Activated T-cell treated with anti-CD3 and anti-CD28 coated beads for 4 hours (primary cell): ENCODE measurements around the gene CRIP1.
A peak's percentile ranks its signal among the peaks of the same experiment; 100 is the strongest.

ENCODE experiments used
- DNase-seq: peaks from one replicate; pipeline ENCODE4 v3.0.0-alpha.2; 2020

CRIP1 gene

GRCh38 chr14:105482486-105483110, 4.1 kb upstream of the CRIP1 start:
- DNase-seq: no peak

- DNase-seq: no peak
These were observed 3.2 kb upstream of the CRIP1 start for GRCh38 chr14:105483300-105484068.

GRCh38 chr14:105484069-105484996, 2.4 kb upstream of the CRIP1 start:
- peak; percentile 57 for DNase-seq

- no peak for DNase-seq
These were observed 1.7 kb upstream of the CRIP1 start for GRCh38 chr14:105484997-105485393.

- DNase-seq: no peak
These were observed 935 bp upstream of the CRIP1 start for GRCh38 chr14:105485739-105486162.

DNA sequence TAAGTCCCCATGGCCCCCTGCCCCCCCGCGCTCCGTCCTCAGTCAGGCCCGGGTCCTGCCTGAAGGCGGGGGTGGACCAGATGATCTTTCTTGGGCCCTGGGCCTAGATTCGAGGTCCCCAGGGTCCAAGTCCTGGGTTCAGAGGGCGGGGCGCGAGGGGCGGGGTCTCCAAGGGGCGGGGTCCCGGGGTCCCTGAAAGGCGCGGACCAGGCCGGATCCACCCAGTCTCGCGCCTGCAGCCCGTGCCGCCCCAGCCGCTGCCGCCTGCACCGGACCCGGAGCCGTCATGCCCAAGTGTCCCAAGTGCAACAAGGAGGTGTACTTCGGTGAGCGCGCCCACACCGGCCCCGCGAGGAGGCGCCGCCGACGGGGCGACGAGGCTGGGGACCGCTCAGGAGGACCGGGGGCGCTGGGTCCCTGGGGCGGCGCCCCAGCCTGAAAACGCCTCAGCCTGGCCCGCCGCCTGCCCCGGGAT, 325 bp downstream of the CRIP1 start:
- DNase-seq: no peak

DNA sequence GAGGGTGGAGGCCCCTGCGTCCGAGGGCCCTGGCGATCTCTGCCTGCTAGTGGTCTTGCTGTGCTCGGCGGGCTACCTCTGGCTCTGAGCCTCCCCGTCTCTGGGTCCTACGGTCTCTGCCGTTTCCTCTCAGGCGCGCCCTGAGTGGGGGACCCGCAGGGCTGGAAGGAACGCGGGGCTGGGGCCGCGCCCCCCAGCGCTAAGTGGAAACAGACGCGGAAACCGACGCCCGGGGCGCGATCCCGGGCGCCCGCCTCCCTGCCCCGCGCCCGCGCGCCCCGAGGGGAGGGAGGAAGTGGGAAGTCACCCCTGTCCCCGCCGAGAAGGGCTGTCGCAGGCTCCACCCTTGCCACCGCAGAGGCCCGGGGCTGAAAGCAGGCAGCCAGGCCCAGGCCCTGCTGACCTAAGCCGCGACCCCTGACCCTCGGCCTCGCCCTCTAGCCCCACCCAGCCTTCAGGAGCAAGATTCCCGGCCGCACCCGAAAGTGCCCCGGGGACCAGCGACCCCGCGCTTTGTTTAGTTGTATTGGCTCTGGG, 831 bp downstream of the CRIP1 start:
- peak; percentile 47 for DNase-seq

DNA sequence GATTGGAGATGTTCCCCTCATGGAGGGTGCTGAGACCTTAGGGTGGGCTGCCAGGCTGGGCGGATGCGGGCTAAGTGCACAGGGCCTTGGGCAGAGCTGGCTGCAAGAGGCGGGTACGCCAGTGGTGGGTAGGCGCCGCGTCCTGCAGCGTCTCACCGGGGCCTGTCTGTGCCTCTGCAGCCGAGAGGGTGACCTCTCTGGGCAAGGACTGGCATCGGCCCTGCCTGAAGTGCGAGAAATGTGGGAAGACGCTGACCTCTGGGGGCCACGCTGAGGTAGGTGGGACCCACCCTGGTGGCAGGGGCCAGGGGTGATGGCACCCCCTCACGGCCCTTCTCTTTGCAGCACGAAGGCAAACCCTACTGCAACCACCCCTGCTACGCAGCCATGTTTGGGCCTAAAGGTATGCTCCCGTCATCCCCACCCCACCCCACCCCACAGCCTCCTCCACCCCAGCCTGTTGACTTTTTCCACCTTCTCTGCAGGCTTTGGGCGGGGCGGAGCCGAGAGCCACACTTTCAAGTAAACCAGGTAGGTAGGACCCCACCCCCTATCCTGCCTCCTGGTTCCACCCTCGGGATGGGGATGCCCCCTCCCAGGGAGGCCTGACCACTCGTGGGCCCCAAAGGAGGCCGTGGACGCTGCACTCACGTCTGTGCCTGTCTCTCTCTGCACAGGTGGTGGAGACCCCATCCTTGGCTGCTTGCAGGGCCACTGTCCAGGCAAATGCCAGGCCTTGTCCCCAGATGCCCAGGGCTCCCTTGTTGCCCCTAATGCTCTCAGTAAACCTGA, 1.5 kb downstream of the CRIP1 start:
- no peak for DNase-seq

DNA sequence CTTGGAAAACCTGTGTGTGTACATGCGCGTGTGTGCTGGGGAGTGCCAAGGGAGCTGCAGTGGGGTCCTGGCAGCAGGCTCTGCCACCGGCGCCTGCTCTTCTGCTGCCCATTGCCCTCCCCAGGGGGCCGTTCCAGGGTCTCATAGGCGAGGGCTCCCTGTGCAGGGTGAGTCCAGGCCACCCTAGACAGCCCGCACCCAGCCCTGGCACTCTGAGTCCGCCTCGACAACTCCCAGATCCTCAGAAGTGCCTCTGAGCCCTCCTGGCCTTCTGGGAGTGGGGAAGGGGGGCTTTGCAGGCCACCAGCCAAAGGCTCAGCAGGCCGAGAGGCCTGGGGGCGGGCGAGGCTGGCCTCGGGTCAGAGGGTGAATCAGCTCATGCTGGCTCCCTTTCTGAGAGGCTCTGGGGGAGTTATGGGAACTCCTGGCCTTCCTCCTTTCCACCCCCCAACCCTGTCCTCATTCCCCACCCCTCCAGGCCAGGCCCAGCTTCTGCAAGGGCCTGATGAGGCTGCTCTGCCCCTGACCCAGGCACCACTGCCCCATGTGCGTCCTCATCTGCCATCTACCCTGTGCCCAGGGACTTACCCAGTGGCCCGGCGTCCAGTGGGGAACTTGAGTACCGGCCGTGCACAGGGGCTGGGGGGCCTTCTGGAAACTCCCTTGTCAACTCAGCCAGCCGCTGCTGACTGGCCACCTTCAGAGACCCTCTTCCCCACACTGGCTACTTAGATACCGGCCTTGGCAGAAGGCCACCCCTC, 2.3 kb downstream of the CRIP1 start:
- no peak for DNase-seq

- peak; percentile 76 for DNase-seq
These were observed 3.0 kb downstream of the CRIP1 start for GRCh38 chr14:105489542-105490266.

- DNase-seq: no peak
These were observed 3.5 kb downstream of the CRIP1 start for GRCh38 chr14:105490267-105490571.

- peak; percentile 95 for DNase-seq
These were observed 4.1 kb downstream of the CRIP1 start, which contains the start of gene TEDC1 for GRCh38 chr14:105490572-105491365. TSS of gene TEDC1 (plus strand) at chr14:105491246. CDS start at chr14:105491376, 130 bp downstream.

DNA sequence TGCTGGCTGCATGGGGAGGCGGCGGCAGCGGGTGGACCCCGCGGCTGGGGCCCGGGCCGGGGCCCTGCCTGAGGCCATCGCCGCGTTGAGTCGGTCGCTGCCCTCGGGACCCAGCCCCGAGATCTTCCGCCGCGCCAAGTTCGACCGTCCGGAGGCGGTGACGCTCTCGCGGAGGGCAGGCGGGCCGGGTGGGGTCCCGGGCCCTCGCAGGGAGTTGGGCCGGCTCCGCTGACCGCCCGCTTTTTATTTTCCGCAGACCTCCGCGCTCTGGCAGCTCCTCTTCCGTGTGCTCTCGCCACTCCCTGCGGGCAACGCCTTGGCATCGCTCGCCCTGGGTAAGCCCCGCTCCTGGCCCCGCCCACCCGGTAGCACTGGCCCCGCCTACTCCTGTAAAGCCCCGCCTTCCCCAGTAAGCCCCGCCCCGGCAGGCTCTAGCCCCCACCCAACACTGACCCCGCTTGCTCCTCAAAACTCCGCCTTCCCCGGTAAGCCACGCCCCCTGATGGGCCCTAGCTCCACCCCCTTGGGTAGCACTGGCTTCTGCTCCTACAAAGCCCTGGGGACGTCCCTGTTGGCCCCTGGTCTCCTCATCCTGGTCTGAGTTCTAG, 4.8 kb downstream of the CRIP1 start:
- peak; percentile 81 for DNase-seq

- DNase-seq: no peak
These were observed 5.6 kb downstream of the CRIP1 start for GRCh38 chr14:105492031-105492970.

DNA sequence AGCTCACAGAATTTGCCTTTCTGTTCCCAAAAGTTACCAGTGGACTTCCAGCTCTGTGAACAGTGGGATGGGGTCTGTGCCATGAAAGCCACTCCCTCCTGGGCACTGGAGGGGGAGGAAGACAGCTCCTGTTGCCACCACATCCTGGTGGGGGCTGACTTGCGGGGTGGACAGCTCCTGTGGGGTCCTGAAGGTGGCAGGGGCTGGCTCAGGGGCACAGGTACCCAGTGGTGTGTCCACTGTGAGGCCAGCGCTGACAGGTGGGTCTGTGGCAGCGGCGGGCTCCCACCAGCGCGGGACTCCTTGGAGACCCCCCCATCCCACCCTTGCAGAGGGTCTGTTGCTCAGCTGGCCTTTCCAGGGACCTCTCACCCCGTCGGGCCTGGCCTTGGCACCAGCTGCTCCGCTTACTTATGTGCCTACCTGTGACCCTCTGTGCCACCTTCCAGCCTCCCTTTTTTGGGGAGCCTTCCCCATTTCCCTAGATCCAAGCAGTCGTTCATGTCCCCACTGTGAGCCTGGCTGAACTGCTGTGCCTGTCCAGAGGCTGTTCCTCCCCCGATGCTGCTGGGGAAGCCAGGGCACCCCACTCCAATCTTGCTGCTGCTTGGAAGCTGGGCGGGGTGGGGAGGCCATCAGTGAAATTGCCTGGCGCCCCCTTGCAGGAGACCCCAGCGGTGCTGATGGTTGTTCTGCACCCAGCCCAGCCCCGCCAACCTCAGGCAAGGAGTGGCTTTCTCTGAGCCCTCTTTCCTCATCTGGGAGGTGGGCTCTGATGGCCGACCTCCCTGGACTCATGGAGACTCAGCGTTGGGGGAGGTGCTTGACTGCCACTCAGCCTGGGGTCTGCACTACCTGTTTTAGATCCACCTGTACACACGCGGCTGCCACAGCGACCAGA, 6.5 kb downstream of the CRIP1 start:
- DNase-seq: no peak

GRCh38 chr14:105493921-105494605, 7.4 kb downstream of the CRIP1 start:
- no peak for DNase-seq

DNA sequence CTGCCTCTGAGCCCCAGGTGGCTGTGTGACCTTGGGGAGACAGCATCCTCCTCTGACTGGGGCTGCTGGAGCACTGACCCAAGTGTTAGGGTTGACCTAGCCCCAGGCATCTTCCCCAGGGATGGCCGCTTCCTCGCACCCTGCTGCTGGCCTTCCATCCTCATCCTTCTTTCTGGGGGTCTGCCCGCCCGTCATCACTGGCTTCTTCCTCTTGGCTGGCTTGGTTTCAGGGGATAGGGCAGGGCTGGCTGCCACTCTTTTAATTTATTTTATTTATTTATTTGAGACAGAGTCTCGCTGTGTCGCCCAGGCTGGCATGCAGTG, 7.9 kb downstream of the CRIP1 start:
- no peak for DNase-seq
